Chondrocyte (in vitro differentiated cells): ENCODE results near the gene SMARCC1. TPM values are rescaled to one million over a fixed set of nuclear protein-coding genes. Genes with fewer than 3 reads are reported as not detected.

ENCODE experiments used
- DNase-seq: peaks from one replicate; pipeline ENCODE4 v3.0.0; 2021; ENCODE audit warnings: mixed read lengths, low spot score
- H3K27ac Mint-ChIP-seq: one replicate; pipeline ENCODE4 v1.8.0; 2021; ENCODE audit warnings: mild to moderate bottlenecking, moderate library complexity, mixed read lengths; ENCODE audit not compliant: unreplicated experiment
- H3K27me3 Mint-ChIP-seq: 2 replicates; pipeline ENCODE4 v1.8.0; 2021; ENCODE audit warnings: low read depth, mixed read lengths
- H3K36me3 Mint-ChIP-seq: 2 replicates; pipeline ENCODE4 v1.8.0; 2021; ENCODE audit warnings: low read depth, mixed read lengths
- H3K4me1 Mint-ChIP-seq: 2 replicates; pipeline ENCODE4 v1.8.0; 2021; ENCODE audit warnings: low read depth, mild to moderate bottlenecking, mixed read lengths
- H3K4me3 Mint-ChIP-seq: one replicate; pipeline ENCODE4 v1.8.0; 2021; ENCODE audit warnings: mild to moderate bottlenecking, moderate library complexity, mixed read lengths; ENCODE audit not compliant: unreplicated experiment
- H3K9me3 Mint-ChIP-seq: 2 replicates; pipeline ENCODE4 v1.8.0; 2021; ENCODE audit warnings: low read depth, mixed read lengths
- CTCF ChIP-seq: fragments of 200-600 bp; sonication (generic); IDR thresholded peaks from 2 replicates; pipeline ENCODE4 v1.5.0; 2021; ENCODE audit warnings: antibody characterized with exemption, mild to moderate bottlenecking, moderate library complexity
- total RNA-seq: library from RNA; stranded (reverse); gene quantifications from 3 replicates; pipeline ENCODE4 v1.2.1, GENCODE V29; 2021

Gene SMARCC1
- total RNA-seq, 1 donor from 2014 or later = 83.5 TPM

- H3K4me1 Mint-ChIP-seq = peaks cover 16% of the 10 kb centered on the region
- peaks cover 22% of the 10 kb centered on the region for H3K36me3 Mint-ChIP-seq
- peaks cover 14% of the 10 kb centered on the region for H3K9me3 Mint-ChIP-seq
- no peak overlapping the region for H3K4me3 Mint-ChIP-seq
- no peaks in the 10 kb centered on the region for H3K27me3 Mint-ChIP-seq
- TF ChIP-seq CTCF = no peak
- DNase-seq = no peak
- H3K27ac Mint-ChIP-seq = peak overlapping the region; percentile 86
Measured at GRCh38 chr3:47661121-47661752, 120.5 kb downstream of the SMARCC1 start.

GRCh38 chr3:47658444-47658843, 123.2 kb downstream of the SMARCC1 start:
- no peak for TF ChIP-seq CTCF
- Mint-ChIP-seq H3K27ac (no peak overlapping the region), H3K36me3 (peaks cover 23% of the 10 kb centered on the region), H3K4me3 (no peak overlapping the region), H3K9me3 (peaks cover 14% of the 10 kb centered on the region), H3K4me1 (peaks cover 16% of the 10 kb centered on the region), H3K27me3 (no peaks in the 10 kb centered on the region)
- DNase-seq = no peak

GRCh38 chr3:47652142-47652541, 129.6 kb downstream of the SMARCC1 start:
- Mint-ChIP-seq H3K4me3 (no peak overlapping the region), H3K27ac (no peak overlapping the region), H3K36me3 (peaks cover 14% of the 10 kb centered on the region), H3K4me1 (peaks cover 4% of the 10 kb centered on the region), H3K9me3 (peaks cover 5% of the 10 kb centered on the region), H3K27me3 (no peaks in the 10 kb centered on the region)
- TF ChIP-seq CTCF = no peak
- DNase-seq = no peak

- no peak for DNase-seq
- Mint-ChIP-seq H3K4me1 (peaks cover 15% of the 10 kb centered on the region), H3K27ac (no peak overlapping the region), H3K9me3 (no peaks in the 10 kb centered on the region), H3K4me3 (no peak overlapping the region), H3K36me3 (peaks cover 10% of the 10 kb centered on the region), H3K27me3 (no peaks in the 10 kb centered on the region)
- TF ChIP-seq CTCF = no peak
Measured at GRCh38 chr3:47650294-47650693, 131.4 kb downstream of the SMARCC1 start.

- peaks cover 12% of the 10 kb centered on the region for H3K36me3 Mint-ChIP-seq
- no peak for TF ChIP-seq CTCF
- H3K27ac Mint-ChIP-seq = no peak overlapping the region
Measured at GRCh38 chr3:47647550-47647949, 134.1 kb downstream of the SMARCC1 start.

More at GRCh38 chr3:47647550-47647949, 134.1 kb downstream of the SMARCC1 start:
- no peak for DNase-seq
- H3K4me1 Mint-ChIP-seq = peaks cover 17% of the 10 kb centered on the region
- no peak overlapping the region for H3K4me3 Mint-ChIP-seq
- no peaks in the 10 kb centered on the region for H3K9me3 Mint-ChIP-seq
- no peaks in the 10 kb centered on the region for H3K27me3 Mint-ChIP-seq
